ENCODE data around the gene HMCN1.

Gene HMCN1

DNA sequence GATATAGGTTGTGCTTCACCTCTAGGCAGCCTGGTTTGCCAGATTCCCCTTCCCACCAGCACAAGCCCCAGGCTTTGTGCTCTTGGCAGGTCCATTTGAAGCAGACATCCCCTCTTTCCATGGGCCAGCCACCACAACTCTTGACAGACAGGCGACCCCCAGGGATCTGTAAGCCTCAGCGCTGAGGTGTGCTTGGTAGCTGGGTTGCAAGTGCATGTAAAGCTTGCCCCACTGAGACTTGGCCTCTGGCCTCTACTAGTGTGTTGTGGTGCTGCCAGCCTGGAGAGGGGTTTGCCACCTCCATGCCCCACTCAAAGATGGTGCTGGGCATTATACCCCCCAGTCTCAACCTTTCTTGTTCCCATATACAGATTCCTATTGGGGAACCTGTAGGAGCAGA, 103.9 kb downstream of the HMCN1 start:
- no peak for TF ChIP-seq ZNF274 (IDR thresholded peaks at IDR 0.05; ENCODE audit: low read depth, low read length)

DNA sequence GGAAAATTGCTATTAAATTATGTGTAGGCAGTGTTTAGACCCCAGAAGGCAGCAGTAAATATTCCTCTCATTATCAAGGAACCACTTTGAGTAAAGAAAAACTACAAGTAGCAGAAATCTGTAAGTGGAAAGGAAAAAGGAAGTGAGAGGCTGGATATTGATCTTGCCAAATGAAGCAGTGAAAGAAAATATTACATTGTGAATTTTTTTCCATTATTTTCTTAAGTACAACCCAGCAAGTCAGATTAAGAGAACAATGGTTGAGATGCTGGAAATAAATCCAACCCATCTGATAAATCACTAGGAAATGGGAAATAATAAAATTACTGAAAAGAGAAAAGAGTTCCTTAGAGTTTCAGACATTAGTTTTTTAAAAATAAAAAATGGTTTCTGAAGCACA, 106.7 kb downstream of the HMCN1 start:
- no peak for TF ChIP-seq ZNF274 (IDR thresholded peaks at IDR 0.05; ENCODE audit: low read depth, low read length)
- no peak overlapping the region for H3K4me3 ChIP-seq (ENCODE audit: low read length)

More for the DNA sequence above, 103.9 kb downstream of the HMCN1 start:
- no peak overlapping the region for H3K4me3 ChIP-seq (ENCODE audit: low read length)

DNA sequence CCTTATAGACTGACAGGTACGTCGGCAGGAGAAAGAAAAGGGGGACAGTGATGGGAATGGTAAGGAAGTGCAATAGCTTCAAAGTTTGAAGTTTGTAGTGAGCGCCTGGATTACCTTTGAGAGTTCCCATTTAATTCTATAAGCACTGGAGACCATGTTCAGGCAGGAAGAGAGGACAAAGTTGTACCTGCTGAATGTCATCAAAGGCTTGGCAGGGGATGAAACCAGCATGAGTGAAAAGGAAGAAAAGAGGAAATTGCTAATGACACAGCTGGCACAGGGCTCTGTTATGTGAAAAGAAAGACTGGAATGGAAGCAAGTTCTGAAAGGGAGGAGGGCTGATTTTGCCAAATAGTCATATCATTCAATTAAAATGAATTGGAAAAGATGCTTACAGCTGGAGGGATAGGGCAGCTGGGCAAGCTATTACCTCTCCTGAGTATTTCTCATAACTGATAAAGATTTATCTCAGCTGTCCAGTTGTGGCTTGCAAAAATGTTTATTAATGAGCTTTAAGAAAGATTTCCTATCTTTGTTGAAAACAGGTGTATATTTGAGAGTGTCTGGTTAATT, 109.2 kb downstream of the HMCN1 start:
- TF ChIP-seq ZNF274 (IDR thresholded peaks at IDR 0.05; ENCODE audit: low read depth, low read length): no peak
- no peak overlapping the region for H3K4me3 ChIP-seq (ENCODE audit: low read length)

DNA sequence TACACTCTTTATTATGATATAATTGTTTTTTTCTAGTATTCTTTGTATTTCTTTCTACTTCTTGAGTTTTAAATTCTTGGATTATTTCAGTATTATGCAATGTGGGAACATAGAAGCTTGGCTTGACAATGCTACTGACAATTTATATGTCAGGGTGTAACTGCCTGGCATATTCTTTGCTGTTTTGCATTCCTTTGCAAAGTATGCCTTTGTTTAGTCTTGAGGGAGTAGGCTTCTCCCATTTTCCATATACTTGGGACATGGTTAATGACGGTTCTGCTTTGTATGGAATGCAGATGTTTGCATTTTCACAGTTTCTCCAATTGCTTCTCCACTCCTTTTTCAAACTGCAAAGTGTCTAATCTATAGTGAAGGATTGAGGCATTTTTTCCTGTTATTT, 109.8 kb downstream of the HMCN1 start:
- TF ChIP-seq ZNF274 (IDR thresholded peaks at IDR 0.05; ENCODE audit: low read depth, low read length): no peak
- H3K4me3 ChIP-seq (ENCODE audit: low read length): no peak overlapping the region

DNA sequence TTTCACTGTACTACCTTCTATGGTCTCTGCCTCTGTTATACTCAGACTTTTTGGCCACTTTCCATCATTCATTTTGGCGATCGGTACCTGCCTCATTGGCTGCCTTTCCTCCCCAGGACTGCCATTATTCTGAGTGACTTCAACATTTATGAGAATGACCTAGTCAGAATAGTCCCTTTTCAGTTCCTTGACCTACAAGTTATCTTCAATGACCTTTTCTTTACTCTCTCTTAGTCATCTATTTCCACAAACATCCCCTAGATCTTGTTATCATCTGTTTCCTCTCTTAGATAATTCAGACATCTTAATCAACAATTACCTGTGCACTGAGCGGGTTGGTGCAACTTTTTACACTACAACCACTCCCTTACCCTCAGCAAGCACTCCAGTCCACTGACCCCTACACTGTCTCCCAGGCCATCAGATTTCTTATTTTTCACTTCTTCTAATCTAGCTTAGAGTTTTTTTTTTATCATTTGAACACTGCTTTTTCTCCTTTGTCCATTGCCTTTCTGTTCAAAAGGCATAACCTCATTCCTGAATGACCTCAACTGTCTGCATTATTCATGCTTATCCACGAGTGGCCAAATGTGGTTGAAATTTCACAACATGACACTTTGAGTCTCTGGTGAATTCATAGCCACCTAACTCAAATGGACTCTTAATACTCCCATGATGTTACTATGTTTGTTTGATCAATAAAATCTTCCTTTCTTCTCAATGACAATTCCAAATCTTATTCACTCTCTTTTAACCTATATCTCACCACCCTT, 112.7 kb downstream of the HMCN1 start:
- no peak overlapping the region for H3K4me3 ChIP-seq (ENCODE audit: low read length)
- TF ChIP-seq ZNF274 (IDR thresholded peaks at IDR 0.05; ENCODE audit: low read depth, low read length): no peak

DNA sequence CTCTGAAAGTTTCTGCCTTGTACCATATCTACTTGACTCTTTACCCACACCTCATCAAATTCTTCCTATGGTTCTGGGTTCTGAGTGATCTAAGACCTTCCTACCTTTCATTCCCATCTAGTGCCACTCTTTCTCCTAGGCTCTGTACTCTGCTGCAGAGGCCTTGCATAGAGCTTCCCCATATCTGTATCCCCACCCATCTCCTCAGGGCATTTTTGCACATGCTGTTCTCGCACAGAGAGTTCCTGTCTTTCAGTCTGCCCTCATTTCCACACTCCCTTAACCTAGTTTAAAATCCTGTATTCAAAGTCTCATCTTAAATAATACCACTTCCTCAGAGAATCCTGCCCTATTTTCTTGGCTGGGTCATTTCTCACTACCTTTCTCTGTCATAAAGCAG, 114.8 kb downstream of the HMCN1 start:
- H3K4me3 ChIP-seq (ENCODE audit: low read length): no peak overlapping the region

DNA sequence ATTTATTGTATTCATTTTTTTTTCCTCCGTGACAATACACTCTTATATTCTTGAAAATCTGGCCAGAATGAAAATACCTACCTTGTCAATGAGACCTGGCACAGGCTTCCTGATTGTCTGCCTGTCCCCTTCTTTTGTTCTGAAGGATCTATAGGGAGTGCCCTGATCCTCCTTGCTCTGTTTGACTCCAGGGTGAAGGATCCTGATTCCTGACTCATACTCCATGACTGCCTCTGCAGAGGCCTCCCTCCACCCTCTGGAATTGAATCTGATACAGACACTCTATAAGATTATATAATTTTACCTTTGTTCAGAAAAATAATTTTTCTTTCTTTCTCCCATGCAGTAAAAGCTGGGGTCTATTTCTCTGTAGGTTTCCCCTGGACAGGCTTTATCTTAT, 116.2 kb downstream of the HMCN1 start:
- no peak for TF ChIP-seq ZNF274 (IDR thresholded peaks at IDR 0.05; ENCODE audit: low read depth, low read length)
- H3K4me3 ChIP-seq (ENCODE audit: low read length): no peak overlapping the region

More for the DNA sequence above, 114.8 kb downstream of the HMCN1 start:
- no peak for TF ChIP-seq ZNF274 (IDR thresholded peaks at IDR 0.05; ENCODE audit: low read depth, low read length)

DNA sequence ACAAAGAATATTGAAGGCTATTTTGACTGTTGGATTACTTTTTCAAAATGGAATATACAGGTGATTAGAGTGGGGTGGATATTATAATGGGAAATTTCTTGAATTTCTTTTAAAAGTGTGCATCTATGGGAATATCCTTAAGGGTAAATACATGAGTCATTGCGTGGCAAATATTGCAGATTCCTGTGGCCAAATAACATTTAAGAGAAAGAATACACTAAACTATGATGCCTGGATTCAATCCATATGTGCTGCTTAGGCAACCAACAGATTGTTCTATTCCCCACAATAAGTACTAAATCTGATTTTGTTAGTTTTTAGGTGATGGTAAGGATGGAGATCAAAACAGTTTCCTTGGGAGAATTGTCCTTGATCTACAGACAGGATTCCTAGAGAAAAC, 119.5 kb downstream of the HMCN1 start:
- no peak overlapping the region for H3K4me3 ChIP-seq (ENCODE audit: low read length)
- no peak for TF ChIP-seq ZNF274 (IDR thresholded peaks at IDR 0.05; ENCODE audit: low read depth, low read length)

DNA sequence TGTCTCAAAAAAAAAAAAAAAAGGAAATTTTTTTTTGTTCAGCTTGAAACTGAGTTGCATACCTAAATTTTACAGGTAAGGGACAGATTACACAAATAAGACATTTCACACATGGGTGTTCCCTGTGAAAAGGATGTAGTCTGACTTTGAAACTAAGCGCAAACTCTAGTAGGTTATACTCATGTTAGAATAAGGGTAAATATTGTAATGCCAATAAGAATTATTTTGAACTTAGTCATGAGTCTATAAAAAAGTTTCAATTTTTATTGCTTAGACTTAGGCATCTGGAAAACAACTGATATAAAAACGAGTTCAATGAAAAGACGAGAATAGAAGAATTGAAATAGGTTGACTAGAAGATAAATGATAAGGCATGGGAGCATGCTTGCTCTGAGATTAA, 122.3 kb downstream of the HMCN1 start:
- no peak overlapping the region for H3K4me3 ChIP-seq (ENCODE audit: low read length)
- TF ChIP-seq ZNF274 (IDR thresholded peaks at IDR 0.05; ENCODE audit: low read depth, low read length): no peak

DNA sequence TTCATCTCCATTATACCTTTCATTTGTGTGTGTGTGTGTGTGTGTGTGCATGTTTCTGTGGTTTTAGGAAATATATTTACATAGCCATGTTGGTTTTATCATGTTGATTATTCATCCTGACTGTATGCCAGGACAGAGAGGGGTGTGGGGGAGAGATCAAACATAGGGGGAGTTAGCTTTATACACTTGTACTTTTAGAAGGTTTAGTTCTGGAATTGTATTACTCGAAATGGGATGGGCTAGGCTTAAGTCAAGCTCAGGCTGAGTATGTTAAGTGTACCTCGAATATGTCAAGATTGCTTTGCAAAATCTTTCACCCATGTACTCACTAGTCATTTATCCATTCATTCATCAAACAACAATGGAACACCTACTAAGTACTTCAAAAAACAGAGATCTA, 123.3 kb downstream of the HMCN1 start:
- no peak overlapping the region for H3K4me3 ChIP-seq (ENCODE audit: low read length)
- TF ChIP-seq ZNF274 (IDR thresholded peaks at IDR 0.05; ENCODE audit: low read depth, low read length): no peak

DNA sequence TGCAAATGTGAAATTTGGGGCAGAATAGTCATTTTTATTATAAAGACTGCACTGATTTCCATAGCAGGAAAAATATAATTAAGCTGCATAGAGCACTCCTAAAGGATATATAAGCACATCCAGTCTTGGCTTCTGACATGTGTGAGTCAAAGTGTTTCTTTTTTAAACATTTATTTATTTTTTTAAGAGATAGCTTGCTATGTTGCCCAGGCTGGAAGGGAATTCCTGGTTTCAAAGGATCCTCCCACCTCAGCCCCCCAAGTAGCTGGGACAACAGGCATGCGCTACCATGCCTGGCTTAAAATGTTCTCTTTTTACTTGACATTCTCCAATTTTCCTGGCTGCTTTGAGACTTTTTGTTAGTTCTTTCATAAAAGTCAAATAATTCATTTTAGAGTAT, 126.1 kb downstream of the HMCN1 start:
- no peak for TF ChIP-seq ZNF274 (IDR thresholded peaks at IDR 0.05; ENCODE audit: low read depth, low read length)

DNA sequence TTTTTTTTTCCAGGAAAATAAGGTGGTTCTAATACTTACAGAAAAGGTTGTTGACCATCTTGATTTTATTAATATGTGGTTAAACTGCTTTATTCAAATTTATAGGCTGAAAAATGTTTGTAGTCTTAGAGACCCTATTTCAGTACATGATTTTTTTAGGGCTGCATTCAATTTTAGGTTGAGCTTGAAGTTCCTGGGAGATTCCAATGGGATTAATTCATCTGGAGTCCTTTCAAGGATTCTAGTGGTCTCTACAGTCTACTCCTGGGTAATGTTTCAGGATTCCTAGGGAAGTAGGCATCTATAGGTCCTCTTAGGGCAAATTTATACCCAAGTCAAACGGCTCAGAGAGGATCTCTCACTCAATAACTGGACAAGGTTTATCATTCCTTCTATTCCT, 126.7 kb downstream of the HMCN1 start:
- TF ChIP-seq ZNF274 (IDR thresholded peaks at IDR 0.05; ENCODE audit: low read depth, low read length): no peak

More for the DNA sequence above, 126.1 kb downstream of the HMCN1 start:
- no peak overlapping the region for H3K4me3 ChIP-seq (ENCODE audit: low read length)

DNA sequence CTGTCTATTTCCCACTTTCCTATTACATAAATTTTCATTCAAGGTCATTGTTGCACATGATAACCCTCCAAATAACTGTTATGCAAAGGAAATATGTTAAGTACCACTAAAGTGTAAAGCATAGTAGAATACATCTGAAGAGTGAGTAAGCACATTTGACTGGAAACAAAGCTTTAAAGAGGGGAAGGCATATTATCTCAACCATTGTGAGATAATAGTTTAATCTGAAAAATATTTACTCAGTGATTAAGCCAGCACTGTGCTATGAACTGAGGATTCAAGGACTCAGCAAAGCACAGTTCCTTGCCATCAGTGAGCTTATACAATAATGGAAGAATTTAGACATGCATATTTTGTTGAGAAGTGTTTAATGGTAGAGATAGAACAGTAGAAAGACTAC, 127.4 kb downstream of the HMCN1 start:
- no peak for TF ChIP-seq ZNF274 (IDR thresholded peaks at IDR 0.05; ENCODE audit: low read depth, low read length)
- no peak overlapping the region for H3K4me3 ChIP-seq (ENCODE audit: low read length)

More for the DNA sequence above, 126.7 kb downstream of the HMCN1 start:
- H3K4me3 ChIP-seq (ENCODE audit: low read length): no peak overlapping the region

DNA sequence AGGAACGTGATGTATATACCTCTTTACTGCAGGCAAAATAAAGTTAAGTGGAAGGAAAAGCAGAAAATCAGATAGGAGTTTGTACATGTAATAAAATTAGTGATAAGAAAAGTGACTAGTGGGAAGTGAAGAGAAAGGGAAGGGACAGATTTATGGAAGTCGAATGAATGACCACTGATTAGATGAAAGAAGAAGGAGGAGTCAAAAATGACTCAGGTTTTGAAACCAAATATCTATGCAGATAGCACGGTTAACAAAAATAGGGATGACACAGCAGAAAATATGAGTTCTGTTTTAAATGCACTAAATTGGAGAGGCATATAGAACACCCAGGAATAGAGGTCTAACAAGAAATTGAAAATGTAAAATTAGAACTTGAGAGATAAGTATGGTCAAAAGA, 128.0 kb downstream of the HMCN1 start:
- H3K4me3 ChIP-seq (ENCODE audit: low read length): no peak overlapping the region
- no peak for TF ChIP-seq ZNF274 (IDR thresholded peaks at IDR 0.05; ENCODE audit: low read depth, low read length)

DNA sequence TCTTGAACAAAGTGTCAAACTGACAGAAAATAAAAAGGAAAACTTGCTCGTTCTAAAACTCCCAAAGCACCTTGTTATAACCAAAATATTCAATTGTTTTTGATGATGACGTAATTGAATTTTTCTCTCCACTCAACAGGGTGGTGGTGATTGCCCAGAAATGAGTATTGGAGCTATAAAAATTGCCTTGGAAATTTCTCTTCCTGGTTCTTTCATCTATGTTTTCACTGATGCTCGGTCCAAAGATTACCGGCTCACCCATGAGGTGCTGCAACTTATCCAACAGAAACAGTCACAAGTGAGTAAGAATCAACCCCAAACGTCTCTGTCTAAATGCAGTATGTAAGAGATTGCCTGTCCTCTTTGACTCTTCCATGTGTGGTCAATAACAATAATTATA, 130.1 kb downstream of the HMCN1 start:
- TF ChIP-seq ZNF274 (IDR thresholded peaks at IDR 0.05; ENCODE audit: low read depth, low read length): no peak
- no peak overlapping the region for H3K4me3 ChIP-seq (ENCODE audit: low read length)
